Spleen (tissue), 11 donors: ENCODE results near the gene COMMD7. TPM values are rescaled to one million over a fixed set of nuclear protein-coding genes. Genes with fewer than 3 reads are reported as not detected.

Experiments
- DNase-seq: peaks from one replicate; pipeline ENCODE4 v3.0.0-alpha.2; 2020
- H3K27ac ChIP-seq, 8 donors: fragments of 200-600 bp; sonication (generic) in 7 of 8; 1 replicate in 4 of 8; 2 replicates in 4 of 8; pipeline versions ENCODE4 v1.5.0 to v1.8.0; 2016 to 2021; ENCODE audit warnings: inconsistent platforms in 4 of 8, mild to moderate bottlenecking in 4 of 8, moderate library complexity in 1 of 8
- H3K27me3 ChIP-seq, 7 donors: fragments of 200-600 bp; sonication (generic) in 6 of 7; replicated peaks in 1 of 7; 1 replicate in 4 of 7; 2 replicates in 3 of 7; pipeline versions ENCODE4 v1.5.0 to v1.8.0; 2016 to 2021; ENCODE audit warnings: inconsistent platforms in 3 of 7, mild to moderate bottlenecking in 1 of 7
- H3K36me3 ChIP-seq, 6 donors: fragments of 200-600 bp; sonication (generic) in 5 of 6; 1 replicate in 4 of 6; 2 replicates in 2 of 6; pipeline versions ENCODE4 v1.5.0 to v1.8.0; 2016 to 2021; ENCODE audit warnings: inconsistent platforms in 2 of 6
- H3K4me1 ChIP-seq, 6 donors: fragments of 200-600 bp; sonication (generic) in 5 of 6; 1 replicate in 3 of 6; 2 replicates in 3 of 6; pipeline versions ENCODE4 v1.5.0 to v1.8.0; 2016 to 2021; ENCODE audit warnings: inconsistent platforms in 3 of 6
- H3K4me3 ChIP-seq, 8 donors: fragments of 200-600 bp; sonication (generic) in 7 of 8; 1 replicate in 4 of 8; 2 replicates in 4 of 8; pipeline versions ENCODE4 v1.5.0 to v1.8.0; 2016 to 2021; ENCODE audit warnings: inconsistent platforms in 4 of 8, mild to moderate bottlenecking in 4 of 8, moderate library complexity in 2 of 8
- H3K9me3 ChIP-seq, 8 donors: fragments of 200-600 bp; sonication (generic) in 7 of 8; 1 replicate in 4 of 8; 2 replicates in 4 of 8; pipeline versions ENCODE4 v1.5.0 to v1.8.0; 2016 to 2021; ENCODE audit warnings: inconsistent platforms in 4 of 8
- CTCF ChIP-seq, 11 experiments: fragments of 200-600 bp in 7 of 11; fragments of 450-650 bp in 4 of 11; sonication (generic) in 4 of 11; IDR thresholded peaks in 8 of 11; conservative IDR thresholded peaks in 3 of 11; 1 replicate in 7 of 11; 2 replicates in 4 of 11; pipeline versions ENCODE4 v1.4.0 to v1.8.0; 2016 to 2021; ENCODE audit warnings: antibody characterized with exemption in 11 of 11, inconsistent platforms in 4 of 11, mild to moderate bottlenecking in 1 of 11
- POLR2A ChIP-seq, 3 donors: fragments of 450-650 bp; IDR thresholded peaks; one replicate each; pipeline ENCODE4 v1.5.1; 2017; ENCODE audit warnings: antibody characterized with exemption in 3 of 3, mild to moderate bottlenecking in 1 of 3
- POLR2AphosphoS5 ChIP-seq, 3 donors: sonication (generic); formaldehyde crosslinking; IDR thresholded peaks; one replicate each; pipeline ENCODE4 v1.5.1; 2017; ENCODE audit warnings: antibody characterized with exemption in 3 of 3
- WGBS, 5 donors: extraction: QIAGEN DNeasy Blood & Tissue Kit in 3 of 5; methylation state at CpG; one replicate each; pipeline versions ENCODE4 v1.1.5 to v1.1.7; 2013 to 2018; 5-methylcytosine and 5-hydroxymethylcytosine counted together
- intact Hi-C: fragments of 100-400 bp; cut with DNase I; formaldehyde crosslinking; loops from one replicate; pipeline ENCODE4 v1.15.0; 2023; ENCODE audit warnings: low total_unique reads
- polyA plus RNA-seq, 3 donors: library from polyadenylated mRNA; stranded (reverse); fragments of 200-250 nt; gene quantifications; one replicate each; pipeline ENCODE4 v1.2.1, GENCODE V29; 2013
- total RNA-seq, 7 donors: library from RNA; depleted of rRNA in 3 of 7; stranded (reverse); fragments of >200 nt in 3 of 7; fragmentation: NEBNext Ultra II Directional in 4 of 7; extraction: Animal tissue kit (Norgen Biotek cat#: 25700) in 4 of 7; gene quantifications; one replicate each; pipeline versions ENCODE4 v1.1.0 to v1.2.1, GENCODE V29; 2016 to 2021
- donor health status: healthy with polysubstance abuse.
- donor health status: DM: no; HTN: no; CAD: no; lungs with moderate emphysema.
- donor health status: DM: no; HTN: no; CAD: no.
- donor health status: Bipolar disorder and iron deficiency.
- donor health status: healthy.
- donor health status: DM: no; HTN: no; CAD: no.
- donor health status: DM: yes; HTN: yes; CAD: no.

COMMD7 gene
- total and polyA plus RNA-seq, 10 donors: 24.4 to 69.2 (median 38.1) TPM

GRCh38 chr20:32667027-32667426 lies 76.2 kb downstream of the COMMD7 start:
- DNase-seq: no peak
- Histone ChIP-seq H3K4me1 (peaks cover 0 to 18% (median 5%) of the 10 kb centered on the region in 6 donors), H3K27ac (no peak overlapping the region), H3K27me3 (no peaks in the 10 kb centered on the region), H3K4me3 (no peak overlapping the region), H3K9me3 (no peaks in the 10 kb centered on the region), H3K36me3 (no peaks in the 10 kb centered on the region)
- TF ChIP-seq POLR2AphosphoS5 (IDR thresholded peaks at IDR 0.05) (no peak), POLR2A (IDR thresholded peaks at IDR 0.05) (no peak), CTCF (IDR thresholded peaks at IDR 0.05 in 8 of 11, conservative IDR thresholded peaks at IDR 0.05 in 3 of 11) (no peak)
- intact Hi-C loops: no loop called here
- WGBS, 5 donors: 67 to 81% (median 72%) methylated on average over 5 of the region's 5 CpGs

DNA sequence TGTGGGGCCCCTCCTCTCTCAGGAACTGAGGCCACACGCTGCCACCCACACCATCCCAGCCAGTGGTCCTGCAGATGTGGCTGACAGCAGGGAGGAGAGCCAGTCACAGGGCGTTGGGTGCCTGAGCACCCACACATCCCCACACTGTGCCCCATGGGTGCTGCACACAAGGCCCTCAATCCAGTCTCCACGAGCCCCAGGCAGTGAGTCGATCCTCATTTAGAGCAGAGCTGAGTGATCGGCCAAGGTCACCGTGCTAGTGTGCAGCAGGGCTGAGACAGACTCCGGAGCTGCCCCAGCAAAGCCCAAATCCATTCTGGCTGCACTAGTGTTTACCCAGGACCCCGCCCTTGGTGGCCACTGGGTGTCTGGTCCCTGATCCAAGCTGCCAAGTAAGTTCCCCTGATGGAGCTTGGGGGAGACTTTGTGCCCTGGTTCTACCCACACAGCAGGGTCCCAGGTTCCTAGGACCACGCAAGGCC lies 78.5 kb downstream of the COMMD7 start:
- WGBS, 5 donors: 47 to 63% (median 49%) methylated on average over 6 to 9 of the region's 9 CpGs
- intact Hi-C loops: no loop called here

DNA sequence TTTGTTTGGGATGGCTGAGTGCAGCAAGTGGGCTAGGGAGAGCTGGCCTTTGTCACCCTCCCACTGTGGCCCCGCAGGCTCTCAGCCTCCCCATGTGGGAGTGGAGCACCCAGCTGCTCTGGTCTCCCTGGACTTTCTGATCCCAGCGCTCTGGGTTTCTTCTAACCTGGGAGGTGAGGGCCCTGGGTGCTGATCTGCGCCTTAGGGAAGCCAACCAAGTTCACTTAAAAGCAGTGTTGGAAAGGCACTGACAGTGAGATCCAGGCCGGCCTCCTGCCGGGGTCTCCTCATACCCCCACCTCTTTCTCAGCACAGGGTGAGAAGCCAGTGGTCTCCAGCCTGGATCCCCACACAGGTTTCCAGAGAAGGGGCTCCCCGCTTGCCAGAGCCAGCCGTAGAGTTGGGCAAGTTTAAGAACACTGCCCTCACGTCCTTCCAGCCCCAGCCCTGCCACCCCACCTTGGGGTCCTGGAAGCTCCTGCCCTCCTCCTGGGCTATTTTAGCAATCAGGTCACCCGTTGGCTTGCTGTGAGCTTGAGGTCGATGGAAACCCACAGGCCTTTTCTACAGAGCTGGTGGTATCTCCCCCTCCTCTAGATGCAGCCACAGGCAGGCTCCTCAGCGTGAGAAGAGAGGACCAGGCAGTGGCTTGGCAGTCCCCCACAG lies 79.1 kb downstream of the COMMD7 start:
- TF ChIP-seq POLR2A (IDR thresholded peaks at IDR 0.05) (no peak), CTCF (IDR thresholded peaks at IDR 0.05 in 8 of 11, conservative IDR thresholded peaks at IDR 0.05 in 3 of 11) (no peak), POLR2AphosphoS5 (IDR thresholded peaks at IDR 0.05) (no peak)
- H3K27ac ChIP-seq: peak overlapping the region in 3 of 8 donors; percentile 23 to 53 (median 26)
- DNase-seq: no peak
- H3K36me3 ChIP-seq: no peaks in the 10 kb centered on the region
- no peaks in the 10 kb centered on the region for H3K27me3 ChIP-seq
- H3K4me3 ChIP-seq: no peak overlapping the region
- intact Hi-C loops: no loop called here
- H3K9me3 ChIP-seq: peaks cover 0 to 13% (median 4%) of the 10 kb centered on the region in 8 donors
- peaks cover 0 to 15% (median 5%) of the 10 kb centered on the region in 6 donors for H3K4me1 ChIP-seq
- 75 to 89% (median 83%) methylated on average over 9 to 11 of the region's 11 CpGs for WGBS, 5 donors

More for the DNA sequence above, 78.5 kb downstream of the COMMD7 start:
- H3K27me3 ChIP-seq: no peaks in the 10 kb centered on the region
- H3K4me1 ChIP-seq: peaks cover 0 to 15% (median 5%) of the 10 kb centered on the region in 6 donors
- TF ChIP-seq CTCF (IDR thresholded peaks at IDR 0.05 in 8 of 11, conservative IDR thresholded peaks at IDR 0.05 in 3 of 11): no peak
- no peak for TF ChIP-seq POLR2AphosphoS5 (IDR thresholded peaks at IDR 0.05)
- no peak for TF ChIP-seq POLR2A (IDR thresholded peaks at IDR 0.05)
- H3K27ac ChIP-seq: peak overlapping the region in 5 of 8 donors; percentile 21 to 53 (median 26)
- no peak overlapping the region for H3K4me3 ChIP-seq
- H3K36me3 ChIP-seq: no peaks in the 10 kb centered on the region
- no peak for DNase-seq
- peaks cover 0 to 13% (median 4%) of the 10 kb centered on the region in 8 donors for H3K9me3 ChIP-seq

DNA sequence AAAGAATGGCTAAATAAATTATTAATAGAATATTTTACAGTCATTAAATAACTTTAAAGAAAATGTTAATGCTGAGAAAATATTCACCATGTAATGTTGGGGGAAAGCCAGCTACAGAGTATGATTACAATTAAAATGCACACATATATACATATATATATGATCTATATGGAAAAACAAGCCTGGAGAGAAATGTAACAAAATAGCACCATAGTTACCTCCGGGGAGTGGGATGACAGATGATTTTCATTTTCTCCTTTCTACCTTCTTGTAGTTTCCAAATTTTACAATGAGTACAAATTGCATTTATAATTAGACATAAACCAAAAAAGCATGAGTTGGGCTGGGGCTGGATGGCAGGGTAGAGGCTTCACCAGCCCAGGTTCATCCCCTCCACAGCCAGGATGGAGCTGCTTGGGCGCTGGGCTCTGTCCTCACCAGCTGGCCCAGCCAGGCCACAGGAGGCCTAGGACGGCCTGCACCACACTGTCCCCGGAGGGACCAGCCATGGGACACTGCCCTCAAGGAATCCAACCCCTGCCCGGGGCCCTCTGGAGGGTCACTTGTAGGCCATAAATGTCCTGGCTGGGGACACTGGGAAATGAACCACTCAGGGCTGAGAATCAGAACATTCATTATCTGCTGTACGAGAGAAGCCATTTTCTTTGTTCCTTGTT lies 79.8 kb downstream of the COMMD7 start:
- intact Hi-C loops: no loop called here
- Histone ChIP-seq H3K27me3 (no peaks in the 10 kb centered on the region), H3K36me3 (no peaks in the 10 kb centered on the region), H3K4me3 (no peak overlapping the region), H3K4me1 (peaks cover 0 to 15% (median 5%) of the 10 kb centered on the region in 6 donors), H3K9me3 (peaks cover 0 to 13% (median 4%) of the 10 kb centered on the region in 8 donors), H3K27ac (no peak overlapping the region)
- WGBS, 5 donors: 81 to 95% (median 86%) methylated on average over 5 to 6 of the region's 6 CpGs
- DNase-seq: no peak
- TF ChIP-seq CTCF (IDR thresholded peaks at IDR 0.05 in 8 of 11, conservative IDR thresholded peaks at IDR 0.05 in 3 of 11) (no peak), POLR2AphosphoS5 (IDR thresholded peaks at IDR 0.05) (no peak), POLR2A (IDR thresholded peaks at IDR 0.05) (no peak)
